Activated CD4-positive, alpha-beta memory T cell treated with anti-CD3 and anti-CD28 coated beads for 36 hours (primary cell): Measurements from ENCODE around the gene CWC25. TPM values are rescaled to one million over a fixed set of nuclear protein-coding genes. Genes with fewer than 3 reads are reported as not detected.

Source experiments
- CTCF ChIA-PET: fragments of 350-600 bp; sonication (Branson Sonifier 250); formaldehyde crosslinking; loops from one replicate; lab custom pipeline; 2021; ENCODE audit warnings: antibody characterized with exemption, inconsistent platforms; lab: Charles Lee
- POLR2A ChIA-PET: fragments of 350-600 bp; sonication (Branson Sonifier 250); formaldehyde crosslinking; loops from one replicate; lab custom pipeline; 2021; ENCODE audit warnings: antibody characterized with exemption; lab: Charles Lee
- DNase-seq: peaks from one replicate; pipeline ENCODE4 v3.0.0-alpha.2; 2020
- H3K27ac Mint-ChIP-seq: one replicate; pipeline ENCODE4 v1.8.0; 2021; ENCODE audit warnings: mixed read lengths
- H3K27me3 Mint-ChIP-seq: one replicate; pipeline ENCODE4 v1.8.0; 2021; ENCODE audit warnings: mixed read lengths
- H3K36me3 Mint-ChIP-seq: one replicate; pipeline ENCODE4 v1.8.0; 2021; ENCODE audit warnings: mixed read lengths
- H3K4me1 Mint-ChIP-seq: one replicate; pipeline ENCODE4 v1.8.0; 2021; ENCODE audit warnings: low read depth, mixed read lengths
- H3K4me3 Mint-ChIP-seq: one replicate; pipeline ENCODE4 v1.8.0; 2021; ENCODE audit warnings: mild to moderate bottlenecking, mixed read lengths
- H3K9me3 Mint-ChIP-seq: one replicate; pipeline ENCODE4 v1.8.0; 2021; ENCODE audit warnings: mixed read lengths
- intact Hi-C: fragments of 100-400 bp; cut with micrococcal nuclease; formaldehyde crosslinking; loops from one replicate; pipeline ENCODE4 v1.15.1; 2023
- total RNA-seq, 2 experiments: library from RNA; stranded (reverse); gene quantifications; one replicate each; pipeline ENCODE4 v1.2.3, GENCODE V29; 2021

Gene CWC25
- total RNA-seq = 10 to 100 TPM; 21.1 to 21.5 TPM

DNA sequence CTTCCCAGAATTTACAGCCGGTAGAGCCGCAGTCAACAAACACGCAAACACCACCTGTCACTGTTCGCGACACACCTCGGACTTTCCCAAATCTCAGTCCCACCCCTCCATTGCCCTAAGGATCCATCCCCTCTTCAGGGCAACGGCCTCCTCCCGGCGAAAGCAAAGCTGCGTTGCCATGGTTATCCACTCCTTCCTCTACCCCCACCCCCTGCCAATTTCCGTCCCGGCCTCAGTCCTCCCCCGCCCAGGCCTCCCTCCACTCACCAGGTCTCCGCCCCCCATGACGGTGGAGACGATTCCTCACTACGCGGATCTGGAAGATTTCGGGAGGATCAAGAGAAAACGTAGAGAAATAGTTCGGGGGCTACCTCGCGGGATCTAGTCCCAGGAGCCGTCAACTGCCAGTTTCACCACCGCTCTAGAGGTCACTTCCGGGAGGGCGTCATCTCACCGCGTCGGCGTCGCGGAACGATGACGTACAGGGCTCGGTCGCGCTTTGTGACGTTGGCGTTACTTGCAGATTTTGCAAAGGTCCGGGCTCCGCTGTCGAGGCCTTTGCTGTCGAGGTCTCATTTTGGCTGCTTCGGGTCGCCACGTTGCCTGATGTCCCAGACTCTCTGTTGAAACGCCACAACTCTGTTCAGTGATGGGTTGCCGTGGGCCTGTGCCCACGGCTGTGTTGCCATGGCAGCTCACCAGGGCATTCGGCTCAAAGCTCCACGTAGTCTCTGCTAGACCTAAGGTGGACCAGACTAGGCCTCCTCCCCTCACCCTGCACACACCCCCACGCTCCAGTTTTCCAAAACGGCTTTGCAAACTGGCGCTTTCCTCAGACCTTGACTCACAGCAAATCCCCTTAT lies at the start of gene CWC25:
TSS of gene CWC25 (minus strand) at position 423 of the 863 bp plus-strand sequence. CDS start at position 285, 138 bp downstream.
- intact Hi-C loops = loop anchor here (1.0 kb wide), 4 partner anchors 25 to 73 kb away; partner anchors contain the start of gene RPL23
- Mint-ChIP-seq H3K4me3 (peak within 1 kb of the TSS; percentile 98), H3K36me3 (peaks cover 13% of the 10 kb centered on the region), H3K27me3 (no peaks in the 10 kb centered on the region), H3K9me3 (no peaks in the 10 kb centered on the region), H3K27ac (peak within 1 kb of the TSS; percentile 99), H3K4me1 (peaks cover 26% of the 10 kb centered on the region)
- CTCF ChIA-PET = interaction anchor here (1.3 to 2.1 kb wide), 2 partner anchors 28 to 340 kb away, joined by 3 to 6 read pairs; partner anchors contain the start of gene RPL23
- POLR2A ChIA-PET = interaction anchor here (0.6 to 3.5 kb wide), 11 partner anchors 11 to 328 kb away, joined by 3 to 33 read pairs (median 4); partner anchors contain the start of genes LASP1, PSMB3 and RPL23
- DNase-seq = peak; percentile 98

DNA sequence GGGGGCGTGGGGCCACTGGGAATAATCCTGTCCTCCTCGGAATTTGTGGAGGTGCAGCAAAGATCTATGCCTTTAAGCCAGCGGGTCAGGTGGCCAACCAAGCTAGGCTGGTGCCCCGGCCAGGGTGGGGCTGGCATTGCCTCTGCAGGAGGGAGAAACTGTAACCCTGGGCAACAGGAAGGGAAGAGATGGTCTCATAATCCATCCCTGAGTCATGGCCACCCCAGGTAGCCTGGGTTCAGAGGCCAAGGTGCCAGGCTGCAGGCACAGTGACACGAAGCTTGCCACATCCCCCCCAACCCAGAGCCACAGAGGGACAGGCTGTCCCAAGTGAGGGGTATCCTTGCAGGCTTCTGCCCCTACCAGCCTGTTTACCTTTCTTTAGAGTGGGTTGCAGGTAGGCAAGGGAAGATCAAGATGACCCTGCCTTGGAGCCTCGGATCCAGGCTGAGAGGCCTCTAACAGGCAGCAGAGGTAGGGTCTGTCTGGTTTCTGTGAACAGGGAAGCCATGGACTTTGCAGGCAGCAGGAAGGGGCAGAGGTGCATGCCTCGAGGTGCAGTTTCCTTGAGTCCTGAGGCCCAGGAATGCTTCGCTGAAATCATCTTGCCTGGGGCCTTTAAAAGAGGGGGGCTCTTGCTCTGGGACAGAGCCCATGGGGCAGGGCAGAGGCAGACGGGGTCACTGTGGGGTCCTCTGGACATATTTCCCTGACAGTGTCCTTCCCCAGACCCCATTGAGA lies 48.7 kb upstream of the CWC25 start:
- CTCF ChIA-PET = interaction anchor here (1.2 to 3.0 kb wide), 4 partner anchors 20 to 52 kb away, joined by 3 to 16 read pairs (median 5); partner anchors contain the start of gene LASP1NB
- peak overlapping the region; percentile 80 for H3K27ac Mint-ChIP-seq
- no peaks in the 10 kb centered on the region for H3K27me3 Mint-ChIP-seq
- no peak overlapping the region for H3K4me3 Mint-ChIP-seq
- DNase-seq = no peak
- no peaks in the 10 kb centered on the region for H3K9me3 Mint-ChIP-seq
- POLR2A ChIA-PET = interaction anchor here (7.1 kb wide), 1 partner anchor 23 kb away, joined by 97 read pairs; the partner anchor contains the start of gene RPL23
- intact Hi-C loops = loop anchor here (5.0 kb wide), 1 partner anchor 93 kb away; the partner anchor contains the start of gene FBXO47
- peaks cover 75% of the 10 kb centered on the region for H3K4me1 Mint-ChIP-seq
- H3K36me3 Mint-ChIP-seq = peaks cover 23% of the 10 kb centered on the region

DNA sequence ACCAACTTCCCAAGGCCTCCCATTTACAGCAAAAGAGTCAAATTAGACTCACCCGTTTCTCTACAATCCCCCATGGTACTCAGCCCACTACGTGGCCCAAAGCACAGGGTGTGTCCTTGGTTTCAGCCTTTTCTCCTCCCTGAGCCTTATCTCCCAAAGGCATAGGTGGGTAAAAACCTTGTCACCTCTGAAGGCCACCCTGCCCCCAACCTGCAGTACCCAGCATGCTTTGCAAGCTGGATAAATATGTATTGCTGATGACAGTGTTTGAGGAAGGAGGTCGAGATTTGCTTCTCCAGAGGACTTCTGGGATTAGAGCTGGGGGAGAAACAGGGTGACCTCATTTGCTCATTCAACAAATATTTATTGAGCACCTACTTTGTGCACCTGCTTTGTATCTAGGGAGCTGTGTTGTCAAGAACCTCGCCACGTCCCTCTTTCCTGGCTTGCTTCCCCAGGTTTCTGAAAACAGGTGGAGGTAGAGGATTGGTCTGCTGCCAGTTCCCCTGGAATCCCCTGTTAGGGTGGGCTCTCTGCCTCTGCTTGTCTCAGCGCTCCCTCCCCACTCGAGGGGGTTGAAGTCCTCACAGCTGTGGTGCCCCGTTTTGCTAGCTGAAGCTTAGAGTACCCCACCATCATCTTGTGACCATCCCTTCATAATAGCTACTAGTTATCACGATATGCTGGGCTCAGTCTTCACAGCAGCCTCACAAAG lies 47.7 kb upstream of the CWC25 start:
- peak overlapping the region; percentile 95 for H3K4me3 Mint-ChIP-seq
- H3K27ac Mint-ChIP-seq = peak overlapping the region; percentile 95
- H3K36me3 Mint-ChIP-seq = peaks cover 17% of the 10 kb centered on the region
- peaks cover 74% of the 10 kb centered on the region for H3K4me1 Mint-ChIP-seq
- CTCF ChIA-PET = interaction anchor here (1.2 to 4.7 kb wide), 5 partner anchors 9 to 53 kb away, joined by 3 to 24 read pairs (median 7); partner anchors contain the start of gene LASP1NB
- intact Hi-C loops = loop anchor here (1.0 to 5.0 kb wide), 2 partner anchors 8 to 94 kb away; partner anchors contain the start of gene FBXO47
- no peak for DNase-seq
- no peaks in the 10 kb centered on the region for H3K9me3 Mint-ChIP-seq
- POLR2A ChIA-PET = interaction anchor here (3.8 to 7.1 kb wide), 2 partner anchors 22 to 26 kb away, joined by 31 to 97 read pairs; partner anchors contain the start of gene RPL23
- H3K27me3 Mint-ChIP-seq = no peaks in the 10 kb centered on the region

GRCh38 chr17:38872027-38872511 lies 46.9 kb upstream of the CWC25 start:
- CTCF ChIA-PET = interaction anchor here (1.2 to 4.7 kb wide), 7 partner anchors 10 to 328 kb away, joined by 3 to 24 read pairs (median 9); partner anchors contain the start of genes LASP1NB, RPL19 and RPL23
- intact Hi-C loops = loop anchor here (1.0 to 5.0 kb wide), 2 partner anchors 9 to 95 kb away; partner anchors contain the start of gene FBXO47
- DNase-seq = no peak
- peak overlapping the region; percentile 95 for H3K27ac Mint-ChIP-seq
- POLR2A ChIA-PET = interaction anchor here (1.2 to 7.1 kb wide), 5 partner anchors 14 to 54 kb away, joined by 3 to 97 read pairs (median 6); partner anchors contain the start of gene RPL23
- peak overlapping the region; percentile 95 for H3K4me3 Mint-ChIP-seq
- H3K27me3 Mint-ChIP-seq = peaks cover 2% of the 10 kb centered on the region
- peaks cover 72% of the 10 kb centered on the region for H3K4me1 Mint-ChIP-seq
- no peaks in the 10 kb centered on the region for H3K9me3 Mint-ChIP-seq
- peaks cover 19% of the 10 kb centered on the region for H3K36me3 Mint-ChIP-seq

DNA sequence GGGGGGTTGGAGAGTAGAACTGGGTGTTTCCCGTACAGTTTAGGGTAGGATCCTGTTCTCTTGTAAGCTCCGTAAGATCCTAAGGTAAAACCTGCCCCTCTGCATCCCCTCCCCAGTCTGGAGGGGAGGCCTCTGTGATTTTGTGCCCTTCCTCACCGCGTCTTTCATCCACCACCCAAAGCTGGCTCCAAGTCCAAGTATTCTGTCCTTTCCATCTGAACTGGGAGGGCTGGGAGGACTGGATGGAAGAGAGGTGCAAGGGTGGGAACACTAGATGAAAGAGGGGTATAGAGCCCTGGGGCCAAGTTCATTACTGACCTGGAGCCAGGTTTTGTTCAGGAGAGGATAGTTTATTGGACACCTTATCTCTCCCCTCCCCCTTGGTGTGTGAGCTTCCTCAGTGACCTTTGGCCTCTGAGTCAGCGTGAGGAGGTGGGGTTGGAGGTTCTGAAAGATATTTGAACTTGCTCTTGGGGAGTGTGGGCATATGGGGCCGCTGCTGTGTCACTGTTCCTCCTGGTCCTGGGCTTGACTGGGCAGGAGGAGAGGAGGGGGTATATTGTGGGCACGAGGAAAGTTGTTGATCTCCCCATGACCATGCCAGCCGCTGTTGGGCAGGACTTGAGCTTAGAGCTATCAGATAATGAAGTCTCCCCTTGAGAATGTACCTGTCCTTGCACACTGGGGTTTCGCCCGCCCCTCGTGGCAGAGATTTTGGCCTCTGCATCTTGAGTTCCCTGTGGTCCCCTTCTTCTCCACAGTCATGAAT lies 46.3 kb upstream of the CWC25 start:
- intact Hi-C loops = loop anchor here (1.0 to 5.0 kb wide), 4 partner anchors 10 to 96 kb away; partner anchors contain the start of gene FBXO47
- Mint-ChIP-seq H3K4me1 (peaks cover 66% of the 10 kb centered on the region), H3K4me3 (peak overlapping the region; percentile 95), H3K36me3 (peaks cover 19% of the 10 kb centered on the region), H3K9me3 (no peaks in the 10 kb centered on the region), H3K27ac (peak overlapping the region; percentile 95), H3K27me3 (peaks cover 2% of the 10 kb centered on the region)
- peak; percentile 92 for DNase-seq
- POLR2A ChIA-PET = interaction anchor here (1.2 to 7.1 kb wide), 8 partner anchors 10 to 328 kb away, joined by 3 to 97 read pairs (median 6); partner anchors contain the start of genes PSMB3, RPL19 and RPL23
- CTCF ChIA-PET = interaction anchor here (0.6 to 4.7 kb wide), 11 partner anchors 10 to 329 kb away, joined by 3 to 24 read pairs (median 6); partner anchors contain the start of genes LASP1NB, RPL19 and RPL23

- no peaks in the 10 kb centered on the region for H3K9me3 Mint-ChIP-seq
- peaks cover 59% of the 10 kb centered on the region for H3K4me1 Mint-ChIP-seq
- peak; percentile 85 for DNase-seq
- CTCF ChIA-PET = interaction anchor here (0.6 to 4.7 kb wide), 18 partner anchors 11 to 330 kb away, joined by 3 to 24 read pairs (median 6); partner anchors contain the start of genes LASP1NB, RPL19 and RPL23
- POLR2A ChIA-PET = interaction anchor here (0.7 to 7.1 kb wide), 16 partner anchors 11 to 329 kb away, joined by 3 to 97 read pairs (median 4); partner anchors contain the start of genes MLLT6, PSMB3, RPL19 and RPL23
- peaks cover 2% of the 10 kb centered on the region for H3K27me3 Mint-ChIP-seq
- H3K27ac Mint-ChIP-seq = peak overlapping the region; percentile 95
- intact Hi-C loops = loop anchor here (1.0 to 5.0 kb wide), 5 partner anchors 23 to 118 kb away; partner anchors contain the start of genes FBXO47, PIP4K2B and PSMB3
- H3K4me3 Mint-ChIP-seq = peak overlapping the region; percentile 95
- peaks cover 19% of the 10 kb centered on the region for H3K36me3 Mint-ChIP-seq
Observed at GRCh38 chr17:38870259-38871165, 45.4 kb upstream of the CWC25 start.

DNA sequence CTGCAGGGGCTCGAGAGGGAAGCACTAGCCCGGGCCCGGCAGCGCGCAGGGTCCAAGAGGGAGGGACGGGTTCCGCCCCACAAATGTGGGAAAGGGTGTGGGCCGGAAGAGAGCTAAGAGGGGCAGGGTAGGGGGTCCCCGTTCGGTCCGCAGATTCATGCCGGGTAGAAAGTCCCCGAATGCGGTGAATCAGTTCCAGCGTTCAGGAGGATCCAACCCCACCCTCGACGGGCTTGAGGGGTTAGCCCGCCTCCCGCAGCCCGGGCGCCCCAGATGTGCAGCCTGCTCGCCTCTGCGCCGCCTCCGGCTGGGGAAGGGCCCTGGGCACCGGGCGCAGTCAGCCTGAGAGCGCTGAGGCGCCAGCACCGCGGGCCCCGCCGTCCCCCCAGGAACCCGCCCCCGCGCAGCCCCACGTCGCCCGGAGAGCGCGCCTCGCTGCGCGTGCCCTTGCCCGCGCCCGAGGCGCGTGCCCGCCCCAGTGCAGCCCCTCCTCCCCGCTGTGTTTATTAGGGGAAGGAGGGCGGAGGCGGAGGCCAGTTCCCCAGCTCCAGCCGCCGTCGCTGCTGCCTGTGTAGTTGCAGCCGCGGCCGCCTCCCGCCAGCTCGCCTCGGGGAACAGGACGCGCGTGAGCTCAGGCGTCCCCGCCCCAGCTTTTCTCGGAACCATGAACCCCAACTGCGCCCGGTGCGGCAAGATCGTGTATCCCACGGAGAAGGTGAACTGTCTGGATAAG lies 44.6 kb upstream of the CWC25 start, which contains the start of gene LASP1:
TSS of gene LASP1 (plus strand) at position 533 of the 733 bp plus-strand sequence. CDS start at position 665, 132 bp downstream.
- H3K36me3 Mint-ChIP-seq = peaks cover 19% of the 10 kb centered on the region
- H3K4me3 Mint-ChIP-seq = peak within 1 kb of the TSS; percentile 95
- no peaks in the 10 kb centered on the region for H3K9me3 Mint-ChIP-seq
- peaks cover 2% of the 10 kb centered on the region for H3K27me3 Mint-ChIP-seq
- intact Hi-C loops = loop anchor here (1.0 to 10.0 kb wide), 9 partner anchors 16 to 284 kb away; partner anchors contain the start of genes CWC25, FBXO47, PIP4K2B and PSMB3
- CTCF ChIA-PET = interaction anchor here (0.6 to 4.7 kb wide), 12 partner anchors 12 to 1449 kb away, joined by 3 to 24 read pairs (median 4); partner anchors contain the start of gene RPL23
- peak within 1 kb of the TSS; percentile 96 for H3K27ac Mint-ChIP-seq
- POLR2A ChIA-PET = interaction anchor here (0.5 to 7.1 kb wide), 17 partner anchors 12 to 330 kb away, joined by 3 to 97 read pairs (median 4); partner anchors contain the start of genes CWC25, MLLT6, RPL19 and RPL23
- peaks cover 51% of the 10 kb centered on the region for H3K4me1 Mint-ChIP-seq
- peak; percentile 92 for DNase-seq
